Measurements from ENCODE around the gene VWA8.
"Not testable (repeated sequence)": the region's sequence is repeated elsewhere in the genome, so short reads cannot be mapped to it uniquely, and the experiment has no call there.

VWA8 gene

DNA sequence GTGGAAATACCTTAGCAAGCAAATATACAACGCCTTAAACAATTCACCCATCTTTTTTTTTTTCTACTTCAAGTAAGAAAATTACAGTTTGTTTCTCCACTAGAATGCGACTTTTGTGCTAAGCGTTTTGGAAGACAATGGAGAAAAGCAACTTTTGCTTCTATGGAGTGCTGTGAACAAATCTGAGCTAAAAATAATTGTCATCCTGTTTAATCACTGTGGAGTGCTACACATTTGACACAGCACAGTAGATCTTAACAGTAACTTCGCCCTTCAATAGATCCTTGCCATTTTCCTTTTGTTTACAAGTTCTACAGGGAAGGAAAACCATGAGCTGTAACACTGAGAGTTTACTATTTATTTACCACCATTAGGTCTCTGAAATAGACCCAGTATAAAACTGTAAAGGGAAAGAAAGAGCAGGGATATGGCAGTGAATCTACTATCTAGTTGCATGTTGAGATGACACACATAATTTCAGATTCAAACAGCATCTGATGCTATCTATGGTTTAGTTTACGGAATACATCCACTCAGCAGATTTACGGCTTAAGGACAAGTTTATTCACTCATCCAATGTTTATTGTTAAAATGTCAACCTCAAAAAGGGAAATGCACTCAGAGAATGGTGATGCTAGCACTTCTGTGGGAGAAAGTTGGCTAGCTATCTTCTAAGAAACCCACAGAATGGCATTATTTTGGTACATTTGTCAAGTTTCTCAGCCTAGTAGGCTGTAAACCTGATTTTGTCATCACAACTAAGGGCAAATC lies 175.3 kb downstream of the VWA8 start:
- no peak for DNase-seq

DNA sequence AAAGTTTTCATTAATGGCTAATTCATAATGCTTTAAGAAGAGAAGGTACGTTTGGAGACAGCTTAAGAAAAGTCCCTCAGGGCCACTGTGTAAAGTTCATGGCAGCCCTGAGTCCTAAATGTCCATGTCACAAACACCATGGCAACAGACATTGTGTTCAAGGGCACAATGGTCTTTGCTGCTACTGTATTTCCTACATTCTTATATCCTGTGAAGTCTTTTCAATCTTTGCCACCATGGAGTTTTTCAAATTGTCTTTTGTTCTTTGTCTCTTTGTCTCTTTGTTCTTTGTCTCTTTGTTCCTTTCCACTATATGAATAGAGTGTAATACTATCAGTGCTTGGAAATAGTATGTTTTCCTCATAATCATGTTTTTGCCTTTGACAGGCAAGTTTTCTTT lies 178.8 kb downstream of the VWA8 start:
- DNase-seq, result no peak

DNA sequence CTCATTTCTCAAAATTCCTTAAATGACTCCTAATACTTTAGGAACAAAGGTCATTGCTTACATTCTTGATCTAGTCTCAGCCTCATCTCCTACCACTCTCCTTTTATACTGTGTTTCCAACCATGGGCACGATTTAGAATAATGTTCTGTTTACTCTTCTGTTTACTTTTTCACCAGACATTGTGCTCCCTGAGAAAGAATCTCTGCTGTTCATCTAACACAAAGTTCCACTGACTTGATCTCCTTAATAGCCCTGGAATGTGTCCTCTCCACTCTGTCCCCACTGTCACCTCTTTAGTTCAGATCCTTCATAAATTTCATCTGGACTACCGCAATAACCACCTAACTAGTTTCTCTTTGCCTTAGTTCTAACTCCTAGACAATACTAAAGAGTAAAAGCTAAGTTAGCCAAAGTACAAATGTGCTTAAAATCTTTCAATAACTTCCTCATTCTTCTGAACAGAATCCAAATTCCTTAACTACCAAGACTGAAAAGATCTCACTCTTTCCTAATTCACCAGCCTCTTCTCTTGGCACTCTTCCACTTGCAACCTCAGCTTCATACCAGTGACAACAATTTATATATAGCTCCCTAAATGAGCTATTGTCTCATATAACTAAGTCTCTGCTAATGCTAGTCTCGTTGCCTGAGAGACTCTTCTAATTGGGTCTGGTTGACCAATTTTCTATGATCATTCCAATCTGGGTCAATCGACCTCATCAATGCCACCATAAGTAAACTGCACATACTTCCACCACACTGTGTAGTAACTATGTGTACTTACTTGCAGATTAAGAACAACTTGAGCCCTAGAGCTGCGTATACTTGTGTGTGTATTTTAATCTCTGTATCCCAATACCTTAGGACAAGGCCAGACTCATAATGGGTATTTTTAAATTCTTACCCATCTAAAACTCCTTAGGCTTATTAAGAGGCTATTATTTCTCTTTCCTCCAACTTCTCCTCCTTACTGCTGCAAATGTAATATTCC lies 179.9 kb downstream of the VWA8 start:
- no peak for DNase-seq

DNA sequence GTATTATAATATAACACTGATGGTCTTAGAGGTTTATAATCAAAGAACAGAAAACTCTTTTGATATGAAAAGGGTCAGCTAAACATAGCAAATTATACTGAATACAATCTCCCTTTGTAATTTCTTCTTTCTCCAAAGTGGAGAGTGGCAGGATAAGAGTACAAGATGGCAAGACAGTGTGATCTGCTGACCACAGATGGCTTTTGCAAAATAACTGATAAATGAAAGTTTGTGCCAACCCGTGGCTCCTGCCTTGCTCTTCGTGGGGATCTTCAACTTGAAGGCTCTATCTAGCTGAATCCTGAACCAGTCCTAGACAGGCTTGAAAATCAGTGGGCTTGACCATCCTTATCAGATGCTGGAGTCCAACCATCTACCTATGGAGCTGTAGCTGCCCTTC lies 185.7 kb downstream of the VWA8 start:
- DNase-seq, result no peak

DNA sequence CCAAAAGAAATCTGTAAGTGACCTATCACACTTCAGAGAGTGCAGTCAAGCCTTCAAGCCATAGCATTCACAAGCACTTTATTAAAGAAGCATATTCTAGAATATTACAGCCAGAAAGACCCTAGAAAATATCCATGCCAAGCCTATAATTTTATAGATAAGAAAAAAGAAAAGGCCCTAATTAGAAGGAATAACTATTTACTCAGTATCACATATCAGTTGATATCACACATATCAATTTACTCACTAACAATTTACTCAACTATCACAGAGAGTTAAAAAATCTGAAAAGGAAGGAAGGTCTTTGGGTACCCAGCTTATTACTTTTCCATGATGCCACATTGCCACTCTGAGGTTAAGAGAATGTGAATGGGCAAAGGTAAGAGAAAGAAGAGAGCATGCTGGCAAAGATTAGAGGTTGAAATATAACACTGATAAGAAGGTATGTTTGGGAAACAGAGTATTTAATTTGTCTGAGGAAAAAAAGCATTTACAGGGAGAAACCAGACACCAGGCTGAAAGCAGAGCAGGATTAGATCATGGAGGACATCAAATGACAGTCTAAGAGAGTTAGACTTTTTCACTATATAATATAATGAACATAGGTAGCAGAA lies 186.2 kb downstream of the VWA8 start:
- DNase-seq, result no peak

DNA sequence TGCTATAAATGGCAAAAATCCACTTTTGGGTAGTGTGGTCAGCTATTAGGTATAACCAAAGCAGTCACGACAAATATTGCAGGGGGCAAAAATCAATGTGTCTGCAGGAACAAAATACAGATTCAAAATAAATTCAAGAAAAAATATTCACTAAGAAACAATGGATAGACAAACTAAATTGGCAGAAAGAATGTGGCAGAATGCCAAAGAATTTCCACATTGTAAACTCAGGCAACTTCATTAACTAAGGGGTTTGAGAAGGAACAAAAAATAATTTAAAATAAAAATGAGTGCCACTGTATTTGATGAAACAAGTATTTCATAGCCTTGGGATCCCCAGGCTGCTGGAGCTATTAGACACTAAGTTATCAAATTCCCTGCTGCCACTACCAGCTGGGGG lies 193.1 kb downstream of the VWA8 start:
- DNase-seq, result no peak

DNA sequence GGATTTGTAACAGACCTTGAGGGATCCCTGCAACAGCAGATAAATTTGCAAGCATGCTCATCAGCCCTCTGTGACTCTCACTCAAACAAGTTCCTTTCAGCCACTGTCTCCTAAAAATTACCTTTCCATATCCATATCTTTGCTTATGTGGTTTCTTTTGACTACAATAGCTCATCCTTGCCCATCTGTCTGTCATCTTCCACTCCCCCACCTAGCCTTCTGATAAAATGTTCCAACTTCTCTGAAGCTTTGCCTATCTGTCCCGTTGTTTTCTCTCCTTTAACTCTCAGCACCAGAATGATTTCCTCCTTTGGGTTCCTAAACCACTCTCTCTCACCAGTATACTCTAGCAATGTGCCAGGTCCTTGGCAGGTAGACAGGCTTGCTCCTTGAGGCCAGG lies 194.5 kb downstream of the VWA8 start:
- DNase-seq, result no peak

DNA sequence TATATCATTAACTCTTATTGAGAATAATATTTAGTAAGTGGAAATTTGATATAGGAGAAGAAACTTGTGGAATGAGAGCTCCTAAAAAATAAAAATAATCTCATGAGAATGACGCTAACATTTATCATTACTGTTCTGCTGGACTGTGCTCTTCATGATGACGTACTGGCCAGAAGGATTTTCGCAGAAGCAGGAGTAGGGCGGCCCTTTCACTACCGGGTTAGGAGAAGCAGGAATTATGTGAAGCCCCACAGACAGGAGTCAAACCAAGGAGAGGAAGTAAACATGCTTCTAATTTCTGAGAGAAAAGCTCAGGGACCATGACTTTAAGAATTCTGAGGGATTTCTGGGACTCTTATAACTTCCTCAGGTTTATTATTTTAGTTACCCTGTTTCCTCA lies 195.1 kb downstream of the VWA8 start:
- DNase-seq, result no peak

DNA sequence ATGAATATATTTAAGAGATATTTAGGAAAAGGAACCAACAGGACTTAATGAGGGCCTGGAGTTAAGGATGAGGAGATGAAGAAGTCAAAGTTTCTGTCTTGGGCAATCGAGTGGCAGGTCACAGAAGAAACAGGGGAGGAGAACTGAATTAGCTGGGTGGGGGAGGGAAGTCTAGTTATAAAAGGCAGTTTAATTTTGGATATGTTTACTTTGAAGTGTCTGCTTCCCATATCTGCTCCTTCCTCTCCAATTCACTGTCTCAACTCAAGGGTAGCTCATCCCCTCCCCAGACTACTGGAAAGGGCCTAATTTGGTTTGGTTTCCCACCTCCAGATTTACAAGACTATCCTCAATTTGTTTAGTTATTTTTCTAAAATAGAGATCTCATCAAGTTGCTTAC lies 195.9 kb downstream of the VWA8 start:
- DNase-seq, result no peak

DNA sequence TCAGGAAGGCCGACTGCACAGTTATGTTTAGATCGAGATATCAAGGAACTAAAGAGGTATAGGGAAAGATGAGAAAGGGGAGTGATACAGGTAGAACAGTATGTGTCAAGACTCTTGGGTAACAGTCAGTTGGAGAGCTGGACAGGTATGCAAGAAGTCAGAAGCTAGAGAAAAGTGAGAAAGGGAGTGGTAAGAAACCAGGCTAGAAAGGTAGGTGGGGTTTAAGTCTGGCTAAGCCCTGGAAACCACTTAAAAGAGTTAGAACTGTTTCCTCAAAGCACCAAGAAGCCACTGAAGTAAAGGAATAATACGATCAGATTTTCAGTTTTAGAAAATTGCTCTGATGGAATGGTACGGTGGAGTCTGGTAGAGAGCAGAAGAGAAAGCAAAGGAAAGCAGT lies 196.4 kb downstream of the VWA8 start:
- no peak for DNase-seq

DNA sequence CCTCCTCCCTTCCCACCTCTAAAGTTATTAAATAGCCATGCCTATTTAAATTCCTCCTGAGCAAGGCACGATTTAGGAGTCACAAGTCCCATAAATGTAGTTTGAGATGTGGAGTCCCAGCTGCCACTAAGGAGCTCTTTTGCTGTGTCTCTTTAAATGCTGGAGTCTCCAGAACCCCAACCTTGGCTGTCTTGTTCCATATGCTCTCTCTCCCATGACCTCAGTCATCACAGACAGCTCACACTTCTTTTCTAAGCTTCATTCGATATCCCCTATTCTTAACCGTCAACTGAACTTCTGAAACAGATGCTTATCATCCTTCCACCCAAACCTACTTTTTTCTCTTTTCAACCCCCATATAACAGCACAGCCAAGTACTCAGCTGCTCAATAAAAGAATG lies 197.1 kb downstream of the VWA8 start:
- no peak for DNase-seq

DNA sequence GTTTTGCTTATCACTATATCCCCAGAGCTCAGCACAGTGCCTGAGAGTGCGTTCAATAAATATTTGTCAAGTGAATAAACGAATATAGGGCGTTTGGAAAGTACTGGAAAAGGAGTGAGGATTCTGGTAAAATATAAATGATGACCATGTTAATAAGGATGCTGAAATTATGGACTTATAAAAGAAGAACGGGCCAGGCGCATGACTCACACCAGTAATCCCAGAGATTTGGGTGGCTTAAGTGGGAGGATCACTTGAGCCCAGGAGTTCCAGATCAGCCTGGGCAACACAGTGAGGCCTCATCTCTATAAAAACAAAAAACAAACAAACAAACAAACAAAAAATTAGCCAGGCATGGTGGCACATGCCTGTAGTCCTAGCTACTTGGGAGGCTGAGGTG lies 198.1 kb downstream of the VWA8 start:
- DNase-seq, result no peak

DNA sequence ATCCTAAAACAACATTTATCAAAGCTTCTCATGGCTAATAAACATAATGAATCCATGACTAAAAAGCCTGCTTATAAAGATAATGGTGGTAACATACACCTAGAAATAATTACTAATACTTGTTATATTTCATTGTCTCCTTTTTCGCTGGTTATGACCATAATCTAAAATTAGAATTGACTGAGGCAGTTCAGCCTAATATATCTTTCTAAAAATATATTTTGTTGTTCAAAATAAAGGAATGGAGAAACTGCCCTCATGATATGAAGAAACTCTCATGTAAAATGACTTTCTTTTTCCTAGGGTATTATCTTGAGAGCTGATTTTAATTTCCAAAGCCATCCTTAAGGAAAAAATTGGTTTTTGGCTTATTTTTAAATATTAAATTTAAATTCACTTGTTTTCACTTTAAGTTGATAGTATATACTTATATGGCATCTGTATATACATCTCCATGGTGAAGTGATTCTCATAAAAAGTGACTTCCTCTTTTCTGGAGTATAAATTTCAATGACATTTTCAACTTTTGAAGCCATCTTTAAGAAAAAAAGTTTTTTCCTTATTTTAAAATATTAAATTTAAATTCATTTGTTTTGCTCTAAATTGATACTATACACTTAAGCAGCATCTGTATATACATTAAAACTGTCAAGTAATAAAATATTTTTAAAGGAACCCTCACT lies 204.6 kb downstream of the VWA8 start:
- no peak for DNase-seq

DNA sequence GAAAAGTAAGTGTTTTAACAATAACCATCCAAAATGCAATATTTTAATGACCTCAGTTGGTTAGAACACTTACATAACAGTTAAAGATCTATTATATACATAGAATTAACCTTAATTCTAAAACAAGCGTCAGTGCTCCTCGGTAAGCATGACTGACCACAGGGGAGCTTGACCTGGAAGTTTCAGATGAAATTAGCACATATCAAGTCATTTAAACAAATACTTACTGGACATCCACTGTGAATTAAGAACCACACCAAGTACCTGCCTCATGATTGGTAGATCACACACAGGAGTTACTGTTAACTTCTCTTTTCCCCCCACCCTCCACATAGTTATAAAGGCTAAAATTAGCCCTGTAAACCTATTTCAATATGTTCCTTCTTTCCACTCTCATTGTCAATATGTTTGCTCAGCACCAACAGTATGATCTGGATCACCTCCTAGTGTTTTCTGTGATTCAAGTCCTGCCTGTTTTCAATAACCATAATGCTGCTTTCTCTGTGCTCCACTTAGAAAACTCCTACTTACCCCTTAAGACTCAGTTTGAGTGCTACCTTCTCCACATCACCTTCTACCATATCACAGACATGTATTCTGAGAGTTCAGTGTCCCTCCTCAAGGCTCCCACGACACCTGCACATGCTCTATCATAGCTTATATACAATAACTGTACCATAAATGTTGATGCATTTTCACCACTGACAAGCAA lies 209.0 kb downstream of the VWA8 start:
- DNase-seq, result no peak

DNA sequence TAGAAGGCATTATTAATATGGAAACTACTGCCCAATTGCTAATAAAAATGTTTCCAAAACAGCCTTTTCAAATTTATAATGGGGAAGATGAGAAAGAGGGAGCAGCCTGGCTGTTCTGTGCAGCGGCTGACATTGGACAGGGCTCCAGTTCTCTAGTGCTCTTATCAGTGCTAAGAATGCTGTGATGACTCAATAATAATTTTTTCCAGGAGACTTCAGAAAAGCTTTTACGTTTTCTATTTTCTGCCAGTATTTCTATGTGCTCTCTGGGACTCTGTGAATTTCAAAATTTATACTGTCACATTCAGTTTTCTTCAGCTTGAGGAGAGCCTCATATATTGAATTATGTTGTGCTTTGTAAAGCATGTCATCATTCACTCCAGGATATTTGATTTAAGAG lies 209.6 kb downstream of the VWA8 start:
- no peak for DNase-seq

DNA sequence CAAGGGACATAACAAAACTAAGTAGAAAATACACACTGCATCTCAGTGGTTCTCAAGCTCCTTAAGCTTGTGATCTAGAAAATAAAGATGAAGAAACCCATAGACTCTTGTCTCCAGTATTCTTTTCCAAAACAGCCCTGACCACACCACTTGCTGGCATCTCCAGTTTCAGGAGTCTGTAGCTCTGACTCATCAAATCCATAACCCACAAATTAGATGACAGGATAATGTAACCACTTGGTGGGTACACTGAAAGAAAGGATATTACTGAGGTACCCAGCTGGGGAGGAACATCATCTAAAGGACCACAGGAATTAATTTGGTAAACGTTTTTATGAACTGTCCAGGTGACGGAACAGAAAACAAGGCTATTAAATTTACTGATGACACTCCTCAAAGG lies 214.7 kb downstream of the VWA8 start:
- no peak for DNase-seq

DNA sequence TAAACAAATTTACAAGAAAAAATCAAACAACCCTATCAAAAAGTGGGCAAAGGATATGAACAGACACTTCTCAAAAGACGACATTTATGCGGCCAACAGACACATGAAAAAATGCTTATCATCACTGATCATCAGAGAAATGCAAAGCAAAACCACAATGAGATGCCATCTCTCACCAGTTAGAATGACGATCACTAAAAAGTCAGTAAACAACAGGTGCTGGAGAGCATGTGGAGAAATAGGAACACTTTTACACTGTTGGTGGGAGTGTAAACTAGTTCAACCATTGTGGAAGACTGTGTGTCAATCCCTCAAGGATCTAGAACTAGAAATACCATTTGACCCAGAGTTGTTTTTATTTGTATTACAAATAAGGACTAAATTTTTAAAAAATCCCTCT lies 215.4 kb downstream of the VWA8 start:
- not testable (repeated sequence) for DNase-seq

DNA sequence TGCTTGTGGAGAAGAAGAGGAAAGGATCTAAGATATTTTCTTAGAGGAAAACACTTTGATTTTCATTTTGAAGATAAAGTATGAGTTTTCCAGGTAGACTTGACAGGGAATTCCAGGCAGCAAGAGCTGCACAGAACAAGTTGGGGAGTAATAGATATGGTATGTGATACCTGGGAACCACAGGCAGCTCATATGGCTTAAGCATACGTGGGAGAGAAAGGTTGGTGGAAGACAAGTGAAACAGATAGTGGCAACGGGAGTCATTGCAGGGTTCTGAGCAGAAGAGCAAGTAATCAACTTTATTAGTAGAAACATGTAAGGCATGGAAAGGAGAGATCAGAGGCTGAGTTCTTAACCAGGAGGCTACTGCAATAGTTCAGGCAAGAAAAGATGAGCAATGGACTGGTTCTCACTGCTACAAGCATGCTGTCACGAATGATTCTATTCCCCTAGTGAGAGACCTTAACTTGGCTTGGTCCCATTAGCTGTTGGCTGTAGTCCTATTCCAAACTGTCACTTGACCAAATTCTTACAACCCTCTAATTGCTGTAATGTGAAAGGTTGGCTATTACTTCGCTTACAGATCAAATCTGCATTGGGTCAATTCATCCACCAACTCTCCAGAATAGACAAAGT lies 217.9 kb downstream of the VWA8 start:
- DNase-seq, result no peak

DNA sequence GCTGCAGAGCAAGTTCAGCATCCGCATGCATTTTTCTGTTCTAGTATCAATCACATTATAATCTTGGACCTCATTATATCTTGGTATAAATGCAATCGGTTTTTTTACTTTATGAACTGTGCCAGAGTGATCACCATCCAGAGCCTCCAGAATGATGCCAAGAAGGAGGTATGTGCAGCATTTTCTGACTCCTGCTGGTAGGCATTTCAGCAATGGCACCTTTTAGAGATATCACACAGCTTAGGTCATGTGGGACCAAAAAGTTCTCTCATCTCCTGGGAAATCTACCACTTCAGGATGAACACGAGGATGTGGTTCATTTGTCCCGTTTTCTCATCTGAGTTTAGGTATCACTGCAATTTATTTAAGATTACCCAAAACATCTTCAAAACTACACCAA lies 220.4 kb downstream of the VWA8 start:
- DNase-seq, result no peak

DNA sequence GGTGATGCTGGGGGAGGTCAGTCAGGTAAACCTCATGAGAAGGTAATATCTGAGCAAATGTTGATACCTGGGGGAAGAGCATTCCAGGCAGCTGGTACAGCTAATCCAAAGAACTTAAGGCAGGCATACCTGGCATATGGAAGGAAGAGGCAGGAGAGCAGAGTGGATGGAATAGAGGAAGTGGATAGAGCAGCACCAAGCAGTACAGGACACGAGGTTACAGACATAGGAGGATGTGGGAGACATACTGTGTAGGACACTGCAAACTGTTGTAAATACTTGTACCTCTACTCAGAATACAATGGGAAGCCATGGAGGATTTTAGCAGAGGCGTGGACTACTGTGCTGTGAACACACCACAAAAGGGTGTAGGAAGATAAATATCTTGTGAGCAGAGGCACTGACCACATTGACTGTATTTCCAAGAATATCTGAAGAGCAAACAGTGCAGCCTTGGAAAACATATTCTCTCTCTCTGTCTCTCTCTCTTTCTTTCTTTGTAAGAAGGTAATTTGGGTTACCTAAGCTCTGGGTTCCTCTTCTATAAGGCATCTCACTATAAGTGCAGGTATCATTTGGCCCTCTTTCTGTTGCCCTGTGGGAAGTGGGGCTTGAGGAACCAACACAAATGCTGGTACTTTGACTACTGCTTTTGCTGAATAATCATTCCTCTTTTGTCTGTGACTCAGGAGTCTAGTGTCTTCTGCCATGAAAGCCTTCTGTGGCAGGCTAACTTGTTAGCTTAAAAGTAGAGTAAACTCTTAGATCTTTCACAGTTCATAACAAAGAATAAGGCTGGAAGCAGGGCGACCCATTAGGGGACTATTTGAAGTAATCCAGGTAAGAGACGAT lies 238.0 kb downstream of the VWA8 start:
- DNase-seq, result no peak

Data from NCI-H2227 treated with DMSO at 0.1 percent for 48 hours (cell line).